Measurements from ENCODE around the gene COG7. TPM values are rescaled to one million over a fixed set of nuclear protein-coding genes. Genes with fewer than 3 reads are reported as not detected.

Gene COG7
- total RNA-seq, 2 donors from 2014 or later: 34.0 to 35.3 TPM

- intact Hi-C loops (cut with DNase I): no loop called here
- WGBS: 93% methylated on average over 5 of the region's 5 CpGs
- H3K36me3 ChIP-seq: no peaks in the 10 kb centered on the region
- peaks cover 12% of the 10 kb centered on the region for H3K4me1 ChIP-seq (replicated peaks)
- no peaks in the 10 kb centered on the region for H3K9me3 ChIP-seq
- DNase-seq (ENCODE audit: low spot score): no peak
- H3K4me3 ChIP-seq: no peak overlapping the region
- TF ChIP-seq, protein P1, sequence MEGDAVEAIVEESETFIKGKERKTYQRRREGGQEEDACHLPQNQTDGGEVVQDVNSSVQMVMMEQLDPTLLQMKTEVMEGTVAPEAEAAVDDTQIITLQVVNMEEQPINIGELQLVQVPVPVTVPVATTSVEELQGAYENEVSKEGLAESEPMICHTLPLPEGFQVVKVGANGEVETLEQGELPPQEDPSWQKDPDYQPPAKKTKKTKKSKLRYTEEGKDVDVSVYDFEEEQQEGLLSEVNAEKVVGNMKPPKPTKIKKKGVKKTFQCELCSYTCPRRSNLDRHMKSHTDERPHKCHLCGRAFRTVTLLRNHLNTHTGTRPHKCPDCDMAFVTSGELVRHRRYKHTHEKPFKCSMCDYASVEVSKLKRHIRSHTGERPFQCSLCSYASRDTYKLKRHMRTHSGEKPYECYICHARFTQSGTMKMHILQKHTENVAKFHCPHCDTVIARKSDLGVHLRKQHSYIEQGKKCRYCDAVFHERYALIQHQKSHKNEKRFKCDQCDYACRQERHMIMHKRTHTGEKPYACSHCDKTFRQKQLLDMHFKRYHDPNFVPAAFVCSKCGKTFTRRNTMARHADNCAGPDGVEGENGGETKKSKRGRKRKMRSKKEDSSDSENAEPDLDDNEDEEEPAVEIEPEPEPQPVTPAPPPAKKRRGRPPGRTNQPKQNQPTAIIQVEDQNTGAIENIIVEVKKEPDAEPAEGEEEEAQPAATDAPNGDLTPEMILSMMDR (IDR thresholded peaks at IDR 0.05): no peak
- no peak for TF ChIP-seq POLR2A (IDR thresholded peaks at IDR 0.05)
- no peak for TF ChIP-seq POLR2AphosphoS5 (IDR thresholded peaks at IDR 0.05)
- H3K27ac ChIP-seq: no peak overlapping the region
- no peaks in the 10 kb centered on the region for H3K27me3 ChIP-seq (replicated peaks; ENCODE audit: insufficient read depth)
Observed at GRCh38 chr16:23420011-23420410, 33.0 kb downstream of the COG7 start.

DNA sequence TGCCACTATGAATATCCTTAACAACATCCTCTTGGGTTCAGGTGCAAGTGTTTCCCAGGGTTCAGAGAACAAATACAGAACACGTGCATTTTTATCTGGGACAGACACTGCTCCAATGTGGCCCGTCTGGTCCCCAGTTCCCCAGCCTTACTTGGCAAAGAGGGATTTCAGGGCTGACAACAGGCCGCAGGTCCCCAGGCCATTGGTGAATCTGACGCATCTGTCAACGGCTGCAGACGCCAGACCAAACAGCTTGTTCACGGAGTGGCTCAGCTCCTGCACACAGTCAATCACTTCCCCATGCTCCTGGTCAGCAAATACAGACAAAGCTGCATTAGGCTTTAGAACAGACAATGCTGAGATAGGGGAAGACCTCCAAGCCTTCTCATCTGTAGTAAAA is 36.2 kb downstream of the COG7 start:
- TF ChIP-seq, protein P1 (IDR thresholded peaks at IDR 0.05): no peak
- TF ChIP-seq POLR2AphosphoS5 (IDR thresholded peaks at IDR 0.05) (no peak), POLR2A (IDR thresholded peaks at IDR 0.05) (no peak)
- H3K27ac ChIP-seq: no peak overlapping the region
- H3K4me3 ChIP-seq: no peak overlapping the region
- no peaks in the 10 kb centered on the region for H3K9me3 ChIP-seq
- no peaks in the 10 kb centered on the region for H3K36me3 ChIP-seq
- intact Hi-C loops (cut with DNase I): no loop called here
- no peak for DNase-seq (ENCODE audit: low spot score)
- 89% methylated on average over 7 of the region's 7 CpGs for WGBS
- no peaks in the 10 kb centered on the region for H3K27me3 ChIP-seq (replicated peaks; ENCODE audit: insufficient read depth)
- H3K4me1 ChIP-seq (replicated peaks): no peaks in the 10 kb centered on the region

DNA sequence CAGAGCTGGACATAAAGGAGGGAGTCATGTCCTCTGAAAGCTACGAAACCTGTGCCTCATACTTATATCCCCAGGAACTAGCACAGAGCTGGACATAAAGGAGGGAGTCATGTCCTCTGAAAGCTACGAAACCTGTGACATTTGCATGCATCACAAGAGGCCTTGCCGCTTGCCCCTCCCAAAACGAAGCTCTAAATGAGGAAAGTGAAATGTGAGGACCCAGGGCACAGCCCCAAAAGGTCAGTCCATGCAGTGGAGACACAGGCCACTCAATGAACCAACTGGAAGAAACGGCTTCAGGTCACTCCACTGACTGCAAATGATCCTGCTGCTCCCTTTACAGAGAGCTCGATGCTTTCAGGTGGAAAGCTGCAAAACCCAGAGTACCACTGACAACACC is 38.3 kb downstream of the COG7 start:
- Histone ChIP-seq H3K27me3 (replicated peaks; ENCODE audit: insufficient read depth) (no peaks in the 10 kb centered on the region), H3K27ac (no peak overlapping the region), H3K4me1 (replicated peaks) (no peaks in the 10 kb centered on the region), H3K4me3 (no peak overlapping the region), H3K36me3 (no peaks in the 10 kb centered on the region), H3K9me3 (no peaks in the 10 kb centered on the region)
- TF ChIP-seq POLR2A (IDR thresholded peaks at IDR 0.05): no peak
- intact Hi-C loops (cut with DNase I): no loop called here
- WGBS: 99% methylated on average over 6 of the region's 6 CpGs
- DNase-seq (ENCODE audit: low spot score): no peak

DNA sequence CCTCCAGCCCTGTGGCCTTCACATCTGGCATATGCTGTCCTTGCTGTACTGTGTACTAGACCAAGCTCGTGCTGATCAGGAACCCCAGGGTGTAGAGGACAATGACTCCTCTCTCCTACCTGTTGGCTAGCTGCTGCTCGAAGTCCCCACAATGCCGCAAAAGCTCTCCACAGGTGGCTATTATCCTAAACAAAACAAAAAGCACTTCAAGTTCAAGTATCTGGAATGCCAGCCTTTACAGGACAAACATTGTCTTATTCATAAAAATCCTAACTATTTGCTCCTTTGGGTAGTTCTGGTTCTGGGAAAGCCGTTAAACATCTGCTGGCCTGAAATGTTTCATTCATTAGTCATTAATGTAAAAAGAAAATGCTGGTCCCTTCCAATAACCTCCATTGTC is 42.8 kb downstream of the COG7 start:
- H3K27ac ChIP-seq: peak overlapping the region in 1 of 2 donors; percentile 59
- no peaks in the 10 kb centered on the region for H3K4me1 ChIP-seq (replicated peaks)
- intact Hi-C loops (cut with DNase I): no loop called here
- no peak for TF ChIP-seq POLR2A (IDR thresholded peaks at IDR 0.05)
- peak; percentile 31 for TF ChIP-seq POLR2AphosphoS5 (IDR thresholded peaks at IDR 0.05)
- H3K4me3 ChIP-seq: no peak overlapping the region
- no peaks in the 10 kb centered on the region for H3K27me3 ChIP-seq (replicated peaks; ENCODE audit: insufficient read depth)
- WGBS: 44% methylated on average over 4 of the region's 4 CpGs
- no peaks in the 10 kb centered on the region for H3K9me3 ChIP-seq
- H3K36me3 ChIP-seq: peaks cover 0 to 6% of the 10 kb centered on the region in 2 donors
- DNase-seq (ENCODE audit: low spot score): no peak

DNA sequence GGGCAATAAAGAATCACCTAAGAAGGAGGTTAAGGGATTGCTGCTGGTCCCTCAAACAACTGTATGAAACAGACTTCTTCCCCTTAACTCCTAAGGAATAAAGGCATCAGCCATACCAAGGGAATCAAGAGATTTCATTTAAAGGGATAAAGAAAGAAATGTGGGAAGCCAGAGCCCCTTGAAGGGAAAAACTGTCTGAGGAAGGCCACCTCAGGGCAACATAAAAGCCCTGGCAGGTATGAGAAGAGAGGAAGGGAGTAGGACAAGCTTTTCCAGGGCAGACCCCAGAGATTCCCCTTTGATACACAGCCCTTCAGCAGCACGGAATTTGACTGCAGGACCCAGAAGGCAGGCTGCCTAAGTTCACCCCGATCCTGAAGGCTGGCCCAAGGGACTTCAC is 43.5 kb downstream of the COG7 start:
- Histone ChIP-seq H3K9me3 (no peaks in the 10 kb centered on the region), H3K4me1 (replicated peaks) (no peaks in the 10 kb centered on the region), H3K36me3 (peaks cover 0 to 6% of the 10 kb centered on the region in 2 donors), H3K27me3 (replicated peaks; ENCODE audit: insufficient read depth) (no peaks in the 10 kb centered on the region), H3K27ac (peak overlapping the region; percentile 50 to 59), H3K4me3 (no peak overlapping the region)
- TF ChIP-seq POLR2A (IDR thresholded peaks at IDR 0.05) (no peak), POLR2AphosphoS5 (IDR thresholded peaks at IDR 0.05) (no peak)
- TF ChIP-seq, protein P1 (IDR thresholded peaks at IDR 0.05): no peak
- intact Hi-C loops (cut with DNase I): no loop called here
- no peak for DNase-seq (ENCODE audit: low spot score)
- WGBS: 88% methylated on average over 2 of the region's 2 CpGs

DNA sequence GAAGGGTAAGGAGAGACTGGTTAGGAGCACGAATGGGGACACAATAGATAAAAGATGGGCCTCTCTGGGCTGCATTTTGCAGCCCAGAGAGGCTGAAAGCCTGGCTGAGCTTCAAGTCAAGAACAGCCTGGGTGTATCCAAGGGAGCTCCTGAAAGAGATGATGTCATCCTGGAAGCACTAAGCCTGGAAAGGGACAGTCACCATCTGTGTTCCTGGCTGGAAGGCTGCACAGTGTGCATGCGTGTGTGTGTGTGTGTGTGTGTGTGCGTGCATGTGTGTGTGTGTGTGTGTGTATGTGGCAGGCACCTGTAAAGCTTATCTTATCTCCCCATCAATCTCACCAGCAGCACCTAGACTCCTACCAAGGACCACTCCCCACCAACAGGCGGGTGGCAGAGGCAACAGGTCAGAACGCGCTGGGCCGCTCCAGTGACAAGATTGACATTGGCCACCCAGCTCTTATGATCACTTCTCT is 44.1 kb downstream of the COG7 start:
- peak; percentile 41 for DNase-seq (ENCODE audit: low spot score)
- intact Hi-C loops (cut with DNase I): no loop called here
- Histone ChIP-seq H3K36me3 (peaks cover 0 to 6% of the 10 kb centered on the region in 2 donors), H3K4me1 (replicated peaks) (no peaks in the 10 kb centered on the region), H3K9me3 (no peaks in the 10 kb centered on the region), H3K4me3 (no peak overlapping the region), H3K27ac (peak overlapping the region; percentile 50 to 59), H3K27me3 (replicated peaks; ENCODE audit: insufficient read depth) (no peaks in the 10 kb centered on the region)
- TF ChIP-seq POLR2A (IDR thresholded peaks at IDR 0.05) (no peak), POLR2AphosphoS5 (IDR thresholded peaks at IDR 0.05) (peak; percentile 32)
- TF ChIP-seq, protein P1 (IDR thresholded peaks at IDR 0.05): no peak
- 43% methylated on average over 7 of the region's 7 CpGs for WGBS
